Bronchial epithelial cell (primary cell): ENCODE results near the gene RBM20. TPM values are rescaled to one million over a fixed set of nuclear protein-coding genes. Genes with fewer than 3 reads are reported as not detected.

Experiments
- DNase-seq: peaks from one replicate; pipeline ENCODE4 v3.0.0-alpha.2; 2010; ENCODE audit warnings: low read depth
- FAIRE-seq: peaks from 2 replicates; lab custom pipeline; 2011; peaks lifted over from hg19 to GRCh38; lab: Jason Lieb, UNC
- H3K27me3 ChIP-seq: 2 replicates; pipeline ENCODE4 v1.5.1; 2011; ENCODE audit warnings: low read length; ENCODE audit not compliant: control insufficient read depth, insufficient read depth
- H3K36me3 ChIP-seq: 2 replicates; pipeline ENCODE4 v1.5.1; 2011; ENCODE audit warnings: low read length; ENCODE audit not compliant: control insufficient read depth, insufficient read depth
- H3K4me3 ChIP-seq: 2 replicates; pipeline ENCODE4 v1.5.1; 2011; ENCODE audit warnings: mild to moderate bottlenecking, low read depth, low read length, control low read depth
- CTCF ChIP-seq: IDR thresholded peaks from 2 replicates; pipeline ENCODE4 v1.5.1; 2011; ENCODE audit warnings: mild to moderate bottlenecking, moderate library complexity, low read length, control low read depth, inconsistent platforms; ENCODE audit not compliant: insufficient read depth, severe bottlenecking
- total RNA-seq: library from RNA; depleted of rRNA; stranded (reverse); fragments of >200 nt; gene quantifications from 2 replicates; pipeline ENCODE4 v1.2.1, GENCODE V29; 2014

RBM20 gene
- total RNA-seq, 1 donor from 2014 or later = not detected

GRCh38 chr10:110813743-110814472, 169.8 kb downstream of the RBM20 start:
- DNase-seq (no peak), FAIRE-seq (no peak)
- Histone ChIP-seq H3K27me3 (no peaks in the 10 kb centered on the region), H3K36me3 (no peaks in the 10 kb centered on the region), H3K4me3 (no peak overlapping the region)
- TF ChIP-seq CTCF = no peak

- H3K4me3 ChIP-seq = no peak overlapping the region
- H3K36me3 ChIP-seq = no peaks in the 10 kb centered on the region
- TF ChIP-seq CTCF = no peak
- no peaks in the 10 kb centered on the region for H3K27me3 ChIP-seq
- DNase-seq (no peak), FAIRE-seq (no peak)
Measured at GRCh38 chr10:110815354-110816004, 171.3 kb downstream of the RBM20 start.

DNA sequence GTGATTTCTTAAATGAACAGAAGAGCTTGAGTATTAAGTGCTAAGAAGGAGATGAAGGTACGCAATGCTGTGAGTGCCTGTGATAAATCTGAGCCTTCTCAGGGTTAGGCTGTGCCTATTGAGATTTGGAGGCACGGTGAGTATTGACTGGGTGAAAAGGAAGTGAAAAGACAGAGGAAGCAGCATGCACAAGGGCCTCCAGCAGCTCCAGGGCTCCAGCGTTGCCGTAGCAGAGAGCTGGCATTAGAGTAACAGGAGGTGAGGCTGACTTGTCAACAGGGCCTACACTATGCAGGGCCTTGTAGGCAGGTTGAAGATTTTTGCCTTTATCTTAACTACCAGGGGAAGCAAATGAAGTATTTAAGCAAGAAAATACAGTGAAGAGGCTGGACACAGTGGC, 173.5 kb downstream of the RBM20 start:
- TF ChIP-seq CTCF = no peak
- Histone ChIP-seq H3K36me3 (no peaks in the 10 kb centered on the region), H3K4me3 (no peak overlapping the region), H3K27me3 (no peaks in the 10 kb centered on the region)
- no peak for FAIRE-seq
- DNase-seq = no peak

- Histone ChIP-seq H3K36me3 (no peaks in the 10 kb centered on the region), H3K27me3 (no peaks in the 10 kb centered on the region), H3K4me3 (no peak overlapping the region)
- DNase-seq = peak; percentile 47
- no peak for FAIRE-seq
- TF ChIP-seq CTCF = no peak
Measured at GRCh38 chr10:110818311-110819256, 174.4 kb downstream of the RBM20 start.

- Histone ChIP-seq H3K27me3 (no peaks in the 10 kb centered on the region), H3K4me3 (no peak overlapping the region), H3K36me3 (no peaks in the 10 kb centered on the region)
- no peak for DNase-seq
- no peak for TF ChIP-seq CTCF
- no peak for FAIRE-seq
Measured at GRCh38 chr10:110820321-110820814, 176.2 kb downstream of the RBM20 start.
